WERI-Rb-1 (cell line): Measurements from ENCODE around the gene CCDC78.

ENCODE experiments used
- DNase-seq: peaks from one replicate; pipeline ENCODE4 v3.0.0-alpha.2; 2020
- H3K27ac ChIP-seq: fragments of 250-450 bp; sonication (Bioruptor Pico); 2 replicates; pipeline ENCODE4 v1.5.1; 2020; ENCODE audit warnings: mild to moderate bottlenecking, moderate library complexity
- H3K27me3 ChIP-seq: fragments of 250-450 bp; sonication (Bioruptor Pico); 2 replicates; pipeline ENCODE4 v1.5.1; 2021; ENCODE audit warnings: mild to moderate bottlenecking, low read depth, moderate library complexity; ENCODE audit not compliant: insufficient read depth, severe bottlenecking
- H3K36me3 ChIP-seq: fragments of 250-450 bp; sonication (Bioruptor Pico); 2 replicates; pipeline ENCODE4 v1.5.1; 2020; ENCODE audit warnings: mild to moderate bottlenecking, moderate library complexity
- H3K4me3 ChIP-seq: 2 replicates; pipeline ENCODE4 v1.5.1; 2011; ENCODE audit warnings: low read depth, mild to moderate bottlenecking, control low read depth, low read length
- H3K9me3 ChIP-seq: fragments of 250-450 bp; sonication (Bioruptor Pico); 2 replicates; pipeline ENCODE4 v1.5.1; 2021; ENCODE audit warnings: mild to moderate bottlenecking, moderate library complexity; ENCODE audit not compliant: severe bottlenecking
- TF ChIP-seq, protein P1 (sequence below): IDR thresholded peaks from 2 replicates; pipeline ENCODE4 v1.5.1; 2011; ENCODE audit warnings: low read depth, mild to moderate bottlenecking, control low read depth, inconsistent platforms, low read length

CCDC78 gene

DNA sequence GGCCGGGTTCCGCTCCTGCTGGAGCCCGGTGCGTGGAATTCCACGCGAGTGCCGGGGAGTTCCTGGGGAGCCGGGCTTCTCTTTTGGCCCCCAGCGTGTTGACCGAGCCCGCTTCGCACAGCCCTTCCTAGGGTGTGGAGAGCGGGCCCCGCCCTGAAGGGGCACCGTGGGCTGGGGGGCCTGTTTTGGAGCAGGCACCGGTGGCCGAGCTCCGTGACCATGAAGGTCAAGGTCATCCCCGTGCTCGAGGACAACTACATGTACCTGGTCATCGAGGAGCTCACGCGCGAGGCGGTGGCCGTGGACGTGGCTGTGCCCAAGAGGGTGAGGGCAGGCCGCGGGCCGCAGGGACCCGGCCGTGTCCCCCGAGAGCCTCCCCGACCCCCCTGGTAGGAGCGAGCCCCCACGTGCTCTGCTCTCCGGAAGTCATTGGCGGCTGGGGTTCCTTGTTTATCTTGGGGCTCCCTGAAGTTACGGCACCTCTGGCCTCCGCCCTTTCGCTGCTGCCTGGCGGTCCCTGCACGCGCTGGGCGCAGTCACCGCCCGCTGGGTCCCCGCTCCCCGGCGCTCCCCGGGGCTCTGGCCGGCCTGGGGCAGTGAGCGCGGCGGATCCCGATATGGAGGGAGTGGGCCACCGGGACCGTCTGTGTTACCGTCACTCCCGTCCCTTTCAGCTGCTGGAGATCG, 1.2 kb upstream of the CCDC78 start:
- H3K9me3 ChIP-seq, result no peaks in the 10 kb centered on the region
- TF ChIP-seq, protein P1, sequence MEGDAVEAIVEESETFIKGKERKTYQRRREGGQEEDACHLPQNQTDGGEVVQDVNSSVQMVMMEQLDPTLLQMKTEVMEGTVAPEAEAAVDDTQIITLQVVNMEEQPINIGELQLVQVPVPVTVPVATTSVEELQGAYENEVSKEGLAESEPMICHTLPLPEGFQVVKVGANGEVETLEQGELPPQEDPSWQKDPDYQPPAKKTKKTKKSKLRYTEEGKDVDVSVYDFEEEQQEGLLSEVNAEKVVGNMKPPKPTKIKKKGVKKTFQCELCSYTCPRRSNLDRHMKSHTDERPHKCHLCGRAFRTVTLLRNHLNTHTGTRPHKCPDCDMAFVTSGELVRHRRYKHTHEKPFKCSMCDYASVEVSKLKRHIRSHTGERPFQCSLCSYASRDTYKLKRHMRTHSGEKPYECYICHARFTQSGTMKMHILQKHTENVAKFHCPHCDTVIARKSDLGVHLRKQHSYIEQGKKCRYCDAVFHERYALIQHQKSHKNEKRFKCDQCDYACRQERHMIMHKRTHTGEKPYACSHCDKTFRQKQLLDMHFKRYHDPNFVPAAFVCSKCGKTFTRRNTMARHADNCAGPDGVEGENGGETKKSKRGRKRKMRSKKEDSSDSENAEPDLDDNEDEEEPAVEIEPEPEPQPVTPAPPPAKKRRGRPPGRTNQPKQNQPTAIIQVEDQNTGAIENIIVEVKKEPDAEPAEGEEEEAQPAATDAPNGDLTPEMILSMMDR, result no peak
- H3K4me3 ChIP-seq, result peak overlapping the region; percentile 71
- no peak overlapping the region; the same call in 1 of the 2 replicates for H3K27ac ChIP-seq
- H3K27me3 ChIP-seq, result no peaks in the 10 kb centered on the region
- H3K36me3 ChIP-seq, result peaks cover 7% of the 10 kb centered on the region
- no peak for DNase-seq

DNA sequence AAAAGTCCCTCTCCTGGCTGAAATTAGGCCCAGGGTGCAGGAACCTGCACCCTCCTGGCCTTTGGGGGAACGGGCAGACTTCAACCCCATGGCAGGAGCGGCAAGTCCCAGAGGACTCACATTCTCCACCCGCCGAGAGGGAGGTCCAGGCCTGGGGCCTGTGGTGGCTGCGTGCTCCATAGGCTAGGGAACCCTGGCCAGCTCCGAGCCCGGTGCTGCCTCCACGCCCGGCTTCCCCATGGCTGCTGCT, 130 bp downstream of the CCDC78 start:
- Histone ChIP-seq H3K4me3 (no peak overlapping the region), H3K27ac (no peak overlapping the region)

DNA sequence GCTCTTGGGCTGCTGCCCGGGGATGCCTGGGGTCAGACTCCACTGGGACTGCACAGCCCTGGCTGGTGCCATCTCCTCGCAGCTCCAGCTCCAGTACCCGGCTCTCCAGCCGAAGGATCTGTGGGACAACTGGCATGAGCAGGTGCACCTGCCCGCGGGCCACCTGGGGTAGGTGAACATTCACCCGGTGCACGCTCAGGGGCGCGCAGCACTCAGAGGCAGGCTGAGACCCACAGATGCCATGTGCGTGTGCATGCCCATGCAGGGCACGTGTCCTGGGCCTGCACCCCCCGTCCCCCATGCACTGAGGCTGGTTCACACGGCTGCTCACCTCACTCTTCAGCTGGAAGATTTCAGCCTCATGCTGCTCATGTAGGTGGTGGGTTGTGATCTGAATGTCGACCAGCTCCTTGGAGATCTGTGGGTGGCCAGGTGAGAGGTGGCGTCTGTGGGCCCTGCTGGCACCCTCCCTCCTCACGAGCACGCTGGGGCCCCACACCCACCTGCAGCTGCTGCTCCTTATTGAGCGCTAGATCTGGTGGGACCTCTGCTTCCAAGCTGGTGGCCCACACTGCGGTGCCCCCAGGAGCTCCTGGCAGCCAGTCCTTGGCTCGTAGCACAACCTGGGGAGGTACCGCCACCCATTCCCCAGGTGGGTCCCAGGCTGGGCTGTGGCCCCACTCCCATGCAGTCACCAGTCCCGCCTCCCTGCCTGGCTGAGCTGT, 618 bp downstream of the CCDC78 start:
- Histone ChIP-seq H3K36me3 (peaks cover 9% of the 10 kb centered on the region), H3K9me3 (no peaks in the 10 kb centered on the region), H3K27me3 (no peaks in the 10 kb centered on the region), H3K4me3 (no peak overlapping the region), H3K27ac (no peak overlapping the region)
- DNase-seq, result no peak
- TF ChIP-seq, protein P1, result no peak

More for the DNA sequence above, 130 bp downstream of the CCDC78 start:
- TF ChIP-seq, protein P1, result no peak
- no peaks in the 10 kb centered on the region for H3K27me3 ChIP-seq
- H3K9me3 ChIP-seq, result no peaks in the 10 kb centered on the region
- no peak for DNase-seq
- H3K36me3 ChIP-seq, result peaks cover 9% of the 10 kb centered on the region

DNA sequence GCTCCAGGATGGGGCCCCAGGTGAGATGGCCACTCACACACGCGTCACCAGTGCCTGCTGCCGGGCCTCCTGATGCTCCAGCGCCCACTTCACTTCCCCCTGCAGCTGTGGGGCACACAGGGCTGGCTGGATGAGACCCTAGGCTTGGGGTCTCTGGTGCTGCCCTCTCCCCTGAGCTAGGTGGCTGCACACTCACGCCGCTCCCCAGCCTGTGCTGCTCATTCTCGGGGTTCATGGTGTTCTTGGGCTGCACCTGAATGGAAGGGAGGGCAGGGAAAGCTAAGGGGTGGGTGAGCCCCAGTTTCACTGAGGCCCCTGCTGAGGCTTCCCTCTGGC, 1.2 kb downstream of the CCDC78 start:
- TF ChIP-seq, protein P1, result no peak
- peaks cover 6% of the 10 kb centered on the region for H3K36me3 ChIP-seq
- H3K4me3 ChIP-seq, result no peak overlapping the region
- DNase-seq, result no peak
- H3K27ac ChIP-seq, result no peak overlapping the region
- H3K9me3 ChIP-seq, result no peaks in the 10 kb centered on the region
- H3K27me3 ChIP-seq, result no peaks in the 10 kb centered on the region

DNA sequence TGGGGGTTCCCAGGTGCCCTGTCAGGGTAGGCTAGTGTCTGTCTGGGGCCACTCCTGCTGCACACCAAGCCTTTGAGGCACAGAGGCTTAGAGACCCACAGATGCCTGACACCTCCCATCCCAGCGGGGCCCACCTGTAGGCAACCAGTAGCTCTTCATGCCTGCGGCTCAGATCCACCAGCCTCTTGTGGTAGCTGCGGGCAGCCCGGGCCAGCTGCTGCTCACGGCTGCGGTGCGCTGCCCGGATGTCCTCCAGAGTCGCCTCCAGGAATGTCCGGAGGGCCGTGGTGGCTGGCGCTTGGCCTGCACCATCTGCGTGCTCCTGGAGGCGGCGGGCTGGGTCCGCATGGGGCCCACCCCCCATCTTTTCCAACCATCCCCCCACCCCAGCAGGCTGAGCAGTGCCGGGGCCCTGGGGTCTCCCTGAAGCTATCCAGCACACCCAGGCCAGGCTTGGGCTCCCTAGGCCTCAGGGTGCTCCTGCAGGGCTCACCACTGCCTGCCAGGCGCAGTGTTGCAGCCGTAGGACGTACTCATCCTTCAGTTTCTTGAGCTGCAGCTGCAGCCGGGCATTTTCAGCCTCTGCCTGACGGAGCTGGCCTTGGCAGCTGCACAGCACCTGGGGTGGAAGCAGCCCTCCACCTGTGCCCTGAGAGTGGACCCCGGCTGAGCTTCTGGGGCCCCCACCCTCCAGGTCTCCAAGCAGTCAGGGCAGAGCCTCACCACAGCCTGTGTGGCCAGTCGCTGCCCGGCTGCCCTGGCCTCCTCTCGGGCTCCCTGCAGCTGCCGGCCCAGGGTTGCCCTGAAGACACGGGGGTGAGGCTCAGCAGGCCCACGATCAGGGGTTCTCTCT, 1.8 kb downstream of the CCDC78 start:
- Histone ChIP-seq H3K27me3 (no peaks in the 10 kb centered on the region), H3K36me3 (peaks cover 6% of the 10 kb centered on the region), H3K4me3 (no peak overlapping the region), H3K9me3 (no peaks in the 10 kb centered on the region), H3K27ac (no peak overlapping the region)
- TF ChIP-seq, protein P1, result no peak
- no peak for DNase-seq
